Thoracic aorta (tissue), 2 donors: ENCODE results near the gene TRMT11. TPM values are rescaled to one million over a fixed set of nuclear protein-coding genes. Genes with fewer than 3 reads are reported as not detected.

Source experiments
- ATAC-seq: fragments of 150-250 bp; one replicate; pipeline ENCODE4 v1.8.0; 2017; ENCODE audit warnings: low read depth; ENCODE audit not compliant: insufficient number of reproducible peaks, low FRiP score
- DNase-seq: peaks from one replicate; pipeline ENCODE4 v3.0.0-alpha.2; 2020; ENCODE audit warnings: low spot score
- H3K27ac ChIP-seq, 2 donors: fragments of 200-600 bp; sonication (generic); 1 replicate in 1 of 2; 2 replicates in 1 of 2; pipeline ENCODE4 v1.5.1; 2016; ENCODE audit warnings: mild to moderate bottlenecking in 2 of 2, moderate library complexity in 2 of 2
- H3K27me3 ChIP-seq: fragments of 200-600 bp; sonication (generic); replicated peaks from 2 replicates; pipeline ENCODE4 v1.6.0; 2016; ENCODE audit warnings: mild to moderate bottlenecking; ENCODE audit not compliant: insufficient read depth
- H3K36me3 ChIP-seq: fragments of 200-600 bp; sonication (generic); one replicate; pipeline ENCODE4 v1.5.1; 2016
- H3K4me1 ChIP-seq, 2 donors: fragments of 200-600 bp; sonication (generic); 1 replicate in 1 of 2; 2 replicates in 1 of 2; pipeline versions ENCODE4 v1.5.1 to v1.6.0; 2016; ENCODE audit warnings: low read depth in 2 of 2, mild to moderate bottlenecking in 1 of 2; ENCODE audit not compliant: control insufficient read depth in 1 of 2
- H3K4me3 ChIP-seq: fragments of 200-600 bp; sonication (generic); 2 replicates; pipeline ENCODE4 v1.5.1; 2016; ENCODE audit warnings: mild to moderate bottlenecking
- H3K9me3 ChIP-seq: fragments of 200-600 bp; sonication (generic); 2 replicates; pipeline ENCODE4 v1.5.1; 2016
- total RNA-seq, 2 donors: library from RNA; depleted of rRNA; stranded (reverse); fragments of >200 nt; gene quantifications; one replicate each; pipeline versions ENCODE4 v1.1.0 to v1.2.3, GENCODE V29; 2016
- TF ChIP-seq, protein P1 (sequence below): fragments of 200-600 bp; sonication (generic); IDR thresholded peaks from one replicate; pipeline ENCODE4 v1.5.1; 2019; ENCODE audit warnings: antibody characterized with exemption

Gene TRMT11
- total RNA-seq, 2 donors from 2014 or later = 33.6 to 54.0 TPM

DNA sequence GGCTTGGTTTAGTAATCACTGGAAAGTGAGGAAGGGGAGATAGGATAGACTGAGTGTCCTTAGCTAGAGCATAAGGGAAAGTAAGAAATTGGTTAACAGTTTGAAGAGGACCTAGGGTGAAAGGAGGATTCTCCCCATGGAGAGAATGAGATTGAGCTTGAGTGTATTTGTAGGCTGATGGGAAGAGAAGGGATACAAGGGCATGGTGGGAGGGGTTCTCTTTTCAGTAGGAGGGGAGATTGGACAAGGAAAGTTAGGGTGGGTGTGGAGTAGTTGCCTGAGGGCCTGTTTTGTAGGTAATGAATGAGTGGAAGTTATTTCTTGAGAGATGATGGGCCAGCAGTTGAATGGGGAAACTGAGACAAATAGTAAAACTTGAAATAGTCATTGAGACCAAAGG, 1.9 kb downstream of the TRMT11 start:
- no peak for ATAC-seq
- TF ChIP-seq, protein P1, sequence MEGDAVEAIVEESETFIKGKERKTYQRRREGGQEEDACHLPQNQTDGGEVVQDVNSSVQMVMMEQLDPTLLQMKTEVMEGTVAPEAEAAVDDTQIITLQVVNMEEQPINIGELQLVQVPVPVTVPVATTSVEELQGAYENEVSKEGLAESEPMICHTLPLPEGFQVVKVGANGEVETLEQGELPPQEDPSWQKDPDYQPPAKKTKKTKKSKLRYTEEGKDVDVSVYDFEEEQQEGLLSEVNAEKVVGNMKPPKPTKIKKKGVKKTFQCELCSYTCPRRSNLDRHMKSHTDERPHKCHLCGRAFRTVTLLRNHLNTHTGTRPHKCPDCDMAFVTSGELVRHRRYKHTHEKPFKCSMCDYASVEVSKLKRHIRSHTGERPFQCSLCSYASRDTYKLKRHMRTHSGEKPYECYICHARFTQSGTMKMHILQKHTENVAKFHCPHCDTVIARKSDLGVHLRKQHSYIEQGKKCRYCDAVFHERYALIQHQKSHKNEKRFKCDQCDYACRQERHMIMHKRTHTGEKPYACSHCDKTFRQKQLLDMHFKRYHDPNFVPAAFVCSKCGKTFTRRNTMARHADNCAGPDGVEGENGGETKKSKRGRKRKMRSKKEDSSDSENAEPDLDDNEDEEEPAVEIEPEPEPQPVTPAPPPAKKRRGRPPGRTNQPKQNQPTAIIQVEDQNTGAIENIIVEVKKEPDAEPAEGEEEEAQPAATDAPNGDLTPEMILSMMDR = no peak

DNA sequence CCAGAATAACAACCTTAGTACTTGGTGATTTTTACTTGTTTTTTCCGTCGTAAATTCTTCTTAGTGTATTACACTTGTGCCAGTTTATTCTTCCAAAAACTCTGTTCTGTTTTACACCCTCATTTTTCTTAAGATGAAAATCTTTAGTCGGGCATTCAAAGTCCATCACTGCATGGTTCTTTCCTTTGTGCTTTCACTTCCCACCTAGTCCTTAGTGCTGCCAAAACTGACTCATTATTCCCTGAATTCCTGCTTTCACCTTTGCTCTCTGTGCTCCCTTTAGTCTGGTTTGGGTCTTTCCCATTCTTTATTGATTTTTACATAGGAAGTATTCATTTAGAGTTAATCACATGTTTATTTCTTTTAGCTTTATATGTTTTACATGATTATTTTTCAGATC, 3.3 kb downstream of the TRMT11 start:
- Histone ChIP-seq H3K4me3 (no peak overlapping the region), H3K9me3 (no peaks in the 10 kb centered on the region), H3K4me1 (peaks cover 12 to 34% of the 10 kb centered on the region in 2 donors), H3K27ac (no peak overlapping the region), H3K36me3 (no peaks in the 10 kb centered on the region), H3K27me3 (no peaks in the 10 kb centered on the region)
- DNase-seq (no peak), ATAC-seq (no peak)
- TF ChIP-seq, protein P1 = no peak

More for the DNA sequence above, 1.9 kb downstream of the TRMT11 start:
- Histone ChIP-seq H3K4me1 (peaks cover 12 to 34% of the 10 kb centered on the region in 2 donors), H3K27me3 (no peaks in the 10 kb centered on the region), H3K9me3 (no peaks in the 10 kb centered on the region), H3K36me3 (no peaks in the 10 kb centered on the region), H3K4me3 (no peak overlapping the region), H3K27ac (no peak overlapping the region)
- no peak for DNase-seq

DNA sequence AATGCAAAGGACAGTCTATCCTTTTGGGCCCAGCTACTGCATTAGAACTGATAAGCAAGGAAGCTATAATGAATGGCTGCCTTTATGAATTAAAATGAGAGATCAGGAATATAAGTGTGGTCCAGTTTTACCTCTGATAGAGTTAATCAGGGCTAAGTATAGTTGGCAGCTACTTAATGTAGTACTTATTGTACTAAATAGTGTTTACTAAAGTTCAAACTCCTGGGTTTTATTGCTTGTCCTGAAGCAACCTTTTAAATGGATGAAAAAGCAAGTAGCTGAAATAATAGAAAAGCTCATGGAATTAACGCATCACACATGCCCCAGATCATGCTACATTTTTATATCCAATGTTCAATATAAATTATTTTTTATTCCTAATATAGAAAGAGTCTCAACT, 5.3 kb downstream of the TRMT11 start:
- ATAC-seq (no peak), DNase-seq (no peak)
- Histone ChIP-seq H3K9me3 (no peaks in the 10 kb centered on the region), H3K4me1 (peaks cover 6 to 26% of the 10 kb centered on the region in 2 donors), H3K4me3 (no peak overlapping the region), H3K36me3 (no peaks in the 10 kb centered on the region), H3K27ac (no peak overlapping the region), H3K27me3 (no peaks in the 10 kb centered on the region)
- TF ChIP-seq, protein P1 = no peak

DNA sequence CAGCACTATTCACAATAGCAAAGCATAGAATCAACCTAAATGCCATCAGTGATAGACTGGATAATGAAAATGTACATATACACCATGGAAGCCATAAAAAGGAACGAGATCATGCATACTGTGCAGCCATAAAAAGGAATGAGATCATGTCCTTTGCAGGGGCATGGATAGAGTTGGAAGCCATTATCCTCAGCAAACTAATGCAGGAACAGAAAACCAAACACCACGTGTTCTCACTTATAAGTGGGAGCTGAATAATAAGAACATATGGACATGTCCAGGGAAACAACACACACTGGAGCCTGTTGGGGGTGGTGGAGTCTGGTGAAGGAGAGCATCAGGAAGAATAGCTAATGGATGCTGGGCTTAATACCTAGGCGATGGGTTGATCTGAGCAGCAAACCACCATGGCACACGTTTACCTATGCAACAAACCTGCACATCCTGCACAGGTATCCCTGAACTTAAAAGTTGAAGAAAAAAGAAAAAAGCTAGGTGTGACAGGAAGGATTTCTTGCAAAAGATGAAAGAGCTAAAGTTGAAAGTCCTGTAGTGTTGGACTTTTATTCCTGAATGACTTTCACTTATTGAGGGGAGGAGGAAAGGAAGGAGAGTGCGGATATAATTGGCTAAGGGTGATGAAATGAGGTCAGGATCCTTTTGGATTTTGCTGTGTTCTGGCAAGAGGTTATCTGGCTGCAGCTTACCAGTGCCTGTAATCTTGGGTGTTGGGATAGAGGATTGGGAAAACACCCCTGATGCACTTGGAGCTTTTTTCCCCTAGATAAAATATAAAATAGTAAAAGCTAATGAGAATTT, 8.5 kb downstream of the TRMT11 start:
- peaks cover 0 to 4% of the 10 kb centered on the region in 2 donors for H3K4me1 ChIP-seq
- no peaks in the 10 kb centered on the region for H3K9me3 ChIP-seq
- DNase-seq = no peak
- no peak for ATAC-seq
- TF ChIP-seq, protein P1 = no peak
- H3K27me3 ChIP-seq = no peaks in the 10 kb centered on the region
- H3K36me3 ChIP-seq = peaks cover 11% of the 10 kb centered on the region
- H3K27ac ChIP-seq = no peak overlapping the region
- H3K4me3 ChIP-seq = no peak overlapping the region

DNA sequence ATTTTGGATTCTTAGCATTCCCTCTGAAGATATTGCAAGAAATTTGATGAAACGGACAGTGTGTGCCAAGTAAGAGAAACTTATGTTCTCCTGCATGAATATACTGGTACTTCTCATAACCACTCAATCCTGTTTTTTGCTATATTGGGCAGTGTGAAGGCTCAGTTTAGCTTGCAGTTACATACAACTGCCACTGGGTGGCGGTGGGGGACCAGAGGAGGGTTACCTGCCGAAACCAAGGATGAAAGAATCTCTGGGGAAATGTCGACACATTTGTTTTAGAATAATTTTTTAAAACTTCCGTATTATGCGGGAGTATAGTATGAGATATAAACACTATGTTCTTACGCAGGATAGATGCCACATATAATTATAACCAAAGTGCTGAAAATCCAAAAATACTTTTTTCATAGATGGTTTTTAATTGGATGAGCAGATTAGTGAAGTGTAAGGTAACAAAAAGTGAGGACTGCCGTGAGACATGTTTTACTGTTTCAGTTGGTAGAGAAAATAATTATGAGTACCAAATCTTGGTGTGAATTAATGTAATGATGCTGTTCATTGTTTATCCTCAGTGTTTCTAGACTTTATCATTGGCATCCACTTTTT, 9.7 kb downstream of the TRMT11 start:
- H3K9me3 ChIP-seq = no peaks in the 10 kb centered on the region
- peak overlapping the region; percentile 4 for H3K4me3 ChIP-seq
- no peaks in the 10 kb centered on the region for H3K4me1 ChIP-seq
- H3K27me3 ChIP-seq = no peaks in the 10 kb centered on the region
- H3K27ac ChIP-seq = no peak overlapping the region
- TF ChIP-seq, protein P1 = peak; percentile 92
- ATAC-seq (no peak), DNase-seq (no peak)
- H3K36me3 ChIP-seq = peaks cover 11% of the 10 kb centered on the region
